OCI-LY7 (cell line): ENCODE measurements around the gene WRAP73.

Experiments
- CTCF ChIP-seq: fragments of 200-600 bp; sonication (generic); conservative IDR thresholded peaks from 2 replicates; pipeline ENCODE4 v1.5.1; 2014; ENCODE audit warnings: mild to moderate bottlenecking, antibody characterized with exemption, low read length, moderate library complexity, mixed read lengths
- EZH2phosphoT487 ChIP-seq: fragments of 200-600 bp; sonication (generic); IDR thresholded peaks from 2 replicates; pipeline ENCODE4 v1.6.1; 2018; ENCODE audit warnings: low read depth, borderline replicate concordance, mild to moderate bottlenecking, mixed run types, antibody characterized with exemption, low read length, moderate library complexity, mixed read lengths

GRCh38 chr1:3677484-3677883 is 27.6 kb upstream of the WRAP73 start:
- TF ChIP-seq CTCF (no peak), EZH2phosphoT487 (no peak)
